ENCODE results near the gene NRXN3. TPM values are rescaled to one million over a fixed set of nuclear protein-coding genes. Genes with fewer than 3 reads are reported as not detected.

The NRXN3 gene
- total RNA-seq, 1 experiment from 2014 or later: not detected

- peaks cover 3% of the 10 kb centered on the region for H3K9me3 Mint-ChIP-seq (ENCODE audit: low read depth, unreplicated experiment)
- H3K27ac Mint-ChIP-seq (ENCODE audit: unreplicated experiment): no peak overlapping the region
- no peaks in the 10 kb centered on the region for H3K36me3 Mint-ChIP-seq (ENCODE audit: insufficient read depth, unreplicated experiment)
- no peak for TF ChIP-seq CTCF (IDR thresholded peaks at IDR 0.05; ENCODE audit: unreplicated experiment)
- H3K4me3 Mint-ChIP-seq (ENCODE audit: low read depth, unreplicated experiment): no peak overlapping the region
- CTCF ChIA-PET: no interaction called here
- intact Hi-C loops (cut with micrococcal nuclease; ENCODE audit: unreplicated experiment): no loop called here
- H3K27me3 Mint-ChIP-seq (ENCODE audit: unreplicated experiment): no peaks in the 10 kb centered on the region
- BruUV-seq (replicated peaks): no TSS peak
- no peaks in the 10 kb centered on the region for H3K4me1 Mint-ChIP-seq (ENCODE audit: low read depth, unreplicated experiment)
- no peak for DNase-seq
Observed at GRCh38 chr14:79077096-79077495, 906.9 kb downstream of the NRXN3 start.

GRCh38 chr14:79080040-79080439 lies 909.9 kb downstream of the NRXN3 start:
- no TSS peak for BruUV-seq (replicated peaks)
- peaks cover 3% of the 10 kb centered on the region for H3K9me3 Mint-ChIP-seq (ENCODE audit: low read depth, unreplicated experiment)
- TF ChIP-seq CTCF (IDR thresholded peaks at IDR 0.05; ENCODE audit: unreplicated experiment): no peak
- CTCF ChIA-PET: no interaction called here
- DNase-seq: no peak
- no peak overlapping the region for H3K4me3 Mint-ChIP-seq (ENCODE audit: low read depth, unreplicated experiment)
- intact Hi-C loops (cut with micrococcal nuclease; ENCODE audit: unreplicated experiment): no loop called here
- no peaks in the 10 kb centered on the region for H3K36me3 Mint-ChIP-seq (ENCODE audit: insufficient read depth, unreplicated experiment)
- no peak overlapping the region for H3K27ac Mint-ChIP-seq (ENCODE audit: unreplicated experiment)
- H3K4me1 Mint-ChIP-seq (ENCODE audit: low read depth, unreplicated experiment): no peaks in the 10 kb centered on the region
- no peaks in the 10 kb centered on the region for H3K27me3 Mint-ChIP-seq (ENCODE audit: unreplicated experiment)

DNA sequence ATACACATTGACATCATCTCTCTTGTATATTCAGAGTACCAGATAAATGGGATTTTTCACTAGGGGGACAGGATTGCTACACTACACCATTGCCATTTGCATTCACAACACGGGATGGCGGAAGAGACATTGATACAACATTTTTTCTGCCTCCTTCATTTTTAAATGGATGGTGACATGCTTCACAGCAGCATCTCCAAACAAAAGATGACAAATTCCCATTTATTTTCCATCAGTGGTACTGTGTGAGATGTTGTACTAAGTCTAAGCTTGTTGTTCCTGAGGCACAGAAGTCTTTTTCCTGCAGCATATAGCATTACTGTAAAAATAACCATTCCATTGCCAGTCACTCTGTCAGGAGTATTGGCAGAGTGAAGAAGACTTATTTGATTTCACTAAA lies 912.7 kb downstream of the NRXN3 start:
- BruUV-seq (replicated peaks): no TSS peak
- Mint-ChIP-seq H3K9me3 (ENCODE audit: low read depth, unreplicated experiment) (no peaks in the 10 kb centered on the region), H3K27me3 (ENCODE audit: unreplicated experiment) (no peaks in the 10 kb centered on the region), H3K36me3 (ENCODE audit: insufficient read depth, unreplicated experiment) (no peaks in the 10 kb centered on the region), H3K4me3 (ENCODE audit: low read depth, unreplicated experiment) (no peak overlapping the region), H3K27ac (ENCODE audit: unreplicated experiment) (no peak overlapping the region), H3K4me1 (ENCODE audit: low read depth, unreplicated experiment) (no peaks in the 10 kb centered on the region)
- no peak for DNase-seq
- TF ChIP-seq CTCF (IDR thresholded peaks at IDR 0.05; ENCODE audit: unreplicated experiment): no peak
- intact Hi-C loops (cut with micrococcal nuclease; ENCODE audit: unreplicated experiment): no loop called here
- CTCF ChIA-PET: no interaction called here

DNA sequence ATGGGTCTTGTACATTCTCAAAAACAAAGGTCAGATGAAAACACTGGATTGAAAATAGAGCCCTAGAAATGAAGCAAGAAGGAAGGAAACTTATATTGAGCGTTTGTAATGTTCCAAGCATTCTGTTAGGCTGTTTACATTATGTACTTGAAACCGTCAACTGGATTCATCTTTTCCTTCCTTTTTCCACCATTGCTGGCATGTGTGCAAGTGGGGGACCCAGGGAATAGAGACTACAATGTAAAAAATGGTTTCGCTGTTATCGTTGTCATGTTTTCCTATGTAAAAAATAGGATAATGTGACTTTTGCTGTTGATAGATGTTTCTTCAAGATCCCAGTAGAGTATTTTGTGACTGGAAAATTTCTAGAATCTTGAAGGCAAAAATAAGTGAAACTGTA lies 913.2 kb downstream of the NRXN3 start:
- no peak overlapping the region for H3K4me3 Mint-ChIP-seq (ENCODE audit: low read depth, unreplicated experiment)
- H3K27me3 Mint-ChIP-seq (ENCODE audit: unreplicated experiment): no peaks in the 10 kb centered on the region
- DNase-seq: no peak
- H3K27ac Mint-ChIP-seq (ENCODE audit: unreplicated experiment): no peak overlapping the region
- intact Hi-C loops (cut with micrococcal nuclease; ENCODE audit: unreplicated experiment): no loop called here
- no peak for TF ChIP-seq CTCF (IDR thresholded peaks at IDR 0.05; ENCODE audit: unreplicated experiment)
- no peaks in the 10 kb centered on the region for H3K9me3 Mint-ChIP-seq (ENCODE audit: low read depth, unreplicated experiment)
- BruUV-seq (replicated peaks): no TSS peak
- H3K36me3 Mint-ChIP-seq (ENCODE audit: insufficient read depth, unreplicated experiment): no peaks in the 10 kb centered on the region
- no peaks in the 10 kb centered on the region for H3K4me1 Mint-ChIP-seq (ENCODE audit: low read depth, unreplicated experiment)
- CTCF ChIA-PET: interaction anchor here (0.7 kb wide), 1 partner anchor 71 kb away, joined by 4 read pairs; no protein-coding TSS in a partner anchor
